Measurements from ENCODE around the gene GABRB1. TPM values are rescaled to one million over a fixed set of nuclear protein-coding genes. Genes with fewer than 3 reads are reported as not detected.

Gene GABRB1
- total RNA-seq: not detected in 2 replicates

- no peak for ATAC-seq (ENCODE audit: low read depth)
- no peaks in the 10 kb centered on the region for H3K9me3 Mint-ChIP-seq
- no peak for TF ChIP-seq CTCF (IDR thresholded peaks at IDR 0.05)
- no peaks in the 10 kb centered on the region for H3K36me3 Mint-ChIP-seq (ENCODE audit: low read depth)
- no peak for DNase-seq
- peaks cover 34% of the 10 kb centered on the region for H3K27me3 Mint-ChIP-seq
- H3K4me1 Mint-ChIP-seq: peaks cover 20% of the 10 kb centered on the region
- H3K27ac Mint-ChIP-seq: no peak within 1 kb of the TSS
- ChIA-PET CTCF (no interaction called here), POLR2A (no interaction called here)
- H3K4me3 Mint-ChIP-seq: peak within 1 kb of the TSS; percentile 32
- intact Hi-C loops (cut with micrococcal nuclease): no loop called here
These were observed at the start of gene GABRB1 for GRCh38 chr4:47031011-47031678. GABRB1 (plus strand) TSS chr4:47031567.

DNA sequence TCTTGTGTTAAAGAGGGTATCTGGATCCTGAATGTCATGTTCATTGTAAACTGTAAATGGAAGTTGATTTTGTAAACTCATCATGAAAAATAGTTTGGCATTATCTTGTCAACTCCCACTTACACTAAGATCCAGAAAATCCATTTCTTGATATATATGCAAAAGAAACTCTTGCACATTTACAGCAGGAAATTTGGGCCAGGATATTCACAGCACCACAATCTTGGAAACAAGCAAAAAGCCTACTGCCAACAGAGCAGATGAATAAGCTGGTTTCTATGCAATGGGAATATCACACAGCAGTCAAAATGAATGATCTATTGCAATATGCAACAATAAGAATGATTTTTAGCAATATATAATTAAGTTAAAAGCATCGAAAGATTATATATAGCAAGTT lies 46.6 kb upstream of the GABRB1 start:
- ATAC-seq (ENCODE audit: low read depth) (no peak), DNase-seq (no peak)
- Mint-ChIP-seq H3K36me3 (ENCODE audit: low read depth) (no peaks in the 10 kb centered on the region), H3K4me3 (no peak overlapping the region), H3K9me3 (no peaks in the 10 kb centered on the region), H3K27ac (no peak overlapping the region), H3K27me3 (peaks cover 2% of the 10 kb centered on the region), H3K4me1 (no peaks in the 10 kb centered on the region)
- ChIA-PET CTCF (no interaction called here), POLR2A (no interaction called here)
- intact Hi-C loops (cut with micrococcal nuclease): no loop called here
- no peak for TF ChIP-seq CTCF (IDR thresholded peaks at IDR 0.05)

- Mint-ChIP-seq H3K4me3 (no peak overlapping the region), H3K27ac (no peak overlapping the region), H3K9me3 (no peaks in the 10 kb centered on the region), H3K36me3 (ENCODE audit: low read depth) (no peaks in the 10 kb centered on the region), H3K27me3 (peaks cover 4% of the 10 kb centered on the region), H3K4me1 (no peaks in the 10 kb centered on the region)
- intact Hi-C loops (cut with micrococcal nuclease): no loop called here
- TF ChIP-seq CTCF (IDR thresholded peaks at IDR 0.05): no peak
- no peak for ATAC-seq (ENCODE audit: low read depth)
- DNase-seq: no peak
- ChIA-PET CTCF (no interaction called here), POLR2A (no interaction called here)
These were observed 44.3 kb upstream of the GABRB1 start for GRCh38 chr4:46986922-46987638.

DNA sequence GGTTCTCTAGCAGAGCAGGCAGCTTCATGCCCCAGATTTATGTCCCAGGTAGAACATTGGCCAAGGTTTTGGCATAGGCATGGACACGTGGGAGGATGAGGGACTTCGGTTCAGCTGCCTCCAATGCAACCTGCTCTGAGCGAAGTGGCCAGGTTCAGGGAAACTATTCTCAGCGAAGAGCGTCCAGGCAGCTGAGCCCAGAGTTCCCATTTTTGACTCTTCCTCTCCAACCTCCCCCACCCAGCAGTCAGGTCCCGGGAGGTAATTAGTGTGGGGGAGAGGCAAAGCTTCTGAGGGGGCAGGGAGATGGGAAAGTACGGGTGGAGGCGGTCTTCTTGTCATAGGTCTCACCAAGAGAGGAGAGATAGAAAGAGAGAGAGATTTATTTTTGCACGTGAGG lies 39.0 kb upstream of the GABRB1 start:
- Mint-ChIP-seq H3K4me1 (peaks cover 7% of the 10 kb centered on the region), H3K9me3 (no peaks in the 10 kb centered on the region), H3K27me3 (peaks cover 30% of the 10 kb centered on the region), H3K4me3 (no peak overlapping the region), H3K36me3 (ENCODE audit: low read depth) (no peaks in the 10 kb centered on the region), H3K27ac (no peak overlapping the region)
- ATAC-seq (ENCODE audit: low read depth) (no peak), DNase-seq (no peak)
- CTCF ChIA-PET: no interaction called here
- no peak for TF ChIP-seq CTCF (IDR thresholded peaks at IDR 0.05)
- intact Hi-C loops (cut with micrococcal nuclease): no loop called here
- POLR2A ChIA-PET: interaction anchor here (0.6 kb wide), 1 partner anchor 446 kb away, joined by 3 read pairs; no protein-coding TSS in a partner anchor

DNA sequence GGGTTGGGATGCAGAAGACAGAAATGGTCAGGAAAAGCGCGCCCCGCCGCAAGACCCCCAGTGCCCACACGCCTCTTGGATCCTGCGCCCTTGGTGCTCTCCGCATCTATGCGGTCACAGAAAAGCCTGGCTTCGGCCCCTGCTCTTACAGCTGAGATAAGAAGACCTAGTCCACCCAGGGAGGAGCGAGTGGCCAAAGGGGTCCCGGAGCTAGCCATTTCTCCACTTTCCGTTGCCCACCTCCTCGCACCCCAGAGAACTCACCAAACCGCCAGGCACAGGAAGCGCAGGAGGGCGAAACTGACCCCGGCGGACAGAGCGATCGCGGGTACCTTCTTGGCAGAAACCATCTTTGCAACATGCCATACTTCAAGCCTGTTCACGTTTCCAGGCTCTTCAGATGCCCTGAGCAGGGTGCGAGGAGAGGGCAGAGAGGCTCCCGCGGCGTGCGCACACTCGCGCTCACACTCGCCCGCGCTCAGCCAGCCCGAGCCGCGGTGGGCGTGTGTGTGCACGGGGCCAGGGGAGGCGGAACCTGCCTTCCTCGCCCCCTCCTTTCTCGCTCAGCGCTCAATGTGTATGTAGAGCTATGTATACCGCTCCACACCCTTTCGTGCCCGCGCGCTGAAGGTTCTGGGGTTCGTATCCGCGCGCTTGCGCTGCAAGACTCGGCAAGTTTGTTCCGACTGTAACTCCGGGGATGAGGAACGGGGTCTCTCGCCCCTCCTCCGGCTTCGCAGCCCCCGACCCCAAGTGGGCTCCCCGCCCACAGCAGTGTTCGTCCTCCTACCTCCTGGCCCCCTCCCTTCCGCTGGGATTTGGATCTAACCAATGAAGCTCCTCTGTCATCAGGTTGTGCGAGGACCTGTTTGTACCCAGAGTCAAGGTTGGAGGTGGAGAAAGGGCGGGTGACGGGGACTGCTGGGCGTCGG lies 38.0 kb upstream of the GABRB1 start, which contains the start of gene GABRA4:
TSS of gene GABRA4 (minus strand) at position 507 of the 932 bp plus-strand sequence. CDS start at position 350, 157 bp downstream.
- Mint-ChIP-seq H3K4me1 (peaks cover 7% of the 10 kb centered on the region), H3K27ac (no peak within 1 kb of the TSS), H3K36me3 (ENCODE audit: low read depth) (no peaks in the 10 kb centered on the region), H3K4me3 (no peak within 1 kb of the TSS), H3K27me3 (peaks cover 36% of the 10 kb centered on the region), H3K9me3 (no peaks in the 10 kb centered on the region)
- ChIA-PET POLR2A (no interaction called here), CTCF (no interaction called here)
- intact Hi-C loops (cut with micrococcal nuclease): no loop called here
- DNase-seq (no peak), ATAC-seq (ENCODE audit: low read depth) (no peak)
- TF ChIP-seq CTCF (IDR thresholded peaks at IDR 0.05): no peak

Data from activated B cell treated with CpG ODN at 0.5 μM for 24 hours (primary cell).